Bronchial epithelial cell (primary cell): ENCODE measurements around the gene ABCD2. TPM values are rescaled to one million over a fixed set of nuclear protein-coding genes. Genes with fewer than 3 reads are reported as not detected.
"Not testable (repeated sequence)": the region's sequence is repeated elsewhere in the genome, so short reads cannot be mapped to it uniquely, and the experiment has no call there.

ENCODE experiments used
- DNase-seq: peaks from one replicate; pipeline ENCODE4 v3.0.0-alpha.2; 2010; ENCODE audit warnings: low read depth
- FAIRE-seq: peaks from 2 replicates; lab custom pipeline; 2011; peaks lifted over from hg19 to GRCh38; lab: Jason Lieb, UNC
- H3K27me3 ChIP-seq: 2 replicates; pipeline ENCODE4 v1.5.1; 2011; ENCODE audit warnings: low read length; ENCODE audit not compliant: control insufficient read depth, insufficient read depth
- H3K36me3 ChIP-seq: 2 replicates; pipeline ENCODE4 v1.5.1; 2011; ENCODE audit warnings: low read length; ENCODE audit not compliant: control insufficient read depth, insufficient read depth
- H3K4me3 ChIP-seq: 2 replicates; pipeline ENCODE4 v1.5.1; 2011; ENCODE audit warnings: mild to moderate bottlenecking, low read depth, low read length, control low read depth
- total RNA-seq: library from RNA; depleted of rRNA; stranded (reverse); fragments of >200 nt; gene quantifications from 2 replicates; pipeline ENCODE4 v1.2.1, GENCODE V29; 2014
- TF ChIP-seq, protein P1 (sequence below): IDR thresholded peaks from 2 replicates; pipeline ENCODE4 v1.5.1; 2011; ENCODE audit warnings: mild to moderate bottlenecking, moderate library complexity, low read length, control low read depth, inconsistent platforms; ENCODE audit not compliant: insufficient read depth, severe bottlenecking

Gene ABCD2
- total RNA-seq, 1 donor from 2014 or later: not detected

DNA sequence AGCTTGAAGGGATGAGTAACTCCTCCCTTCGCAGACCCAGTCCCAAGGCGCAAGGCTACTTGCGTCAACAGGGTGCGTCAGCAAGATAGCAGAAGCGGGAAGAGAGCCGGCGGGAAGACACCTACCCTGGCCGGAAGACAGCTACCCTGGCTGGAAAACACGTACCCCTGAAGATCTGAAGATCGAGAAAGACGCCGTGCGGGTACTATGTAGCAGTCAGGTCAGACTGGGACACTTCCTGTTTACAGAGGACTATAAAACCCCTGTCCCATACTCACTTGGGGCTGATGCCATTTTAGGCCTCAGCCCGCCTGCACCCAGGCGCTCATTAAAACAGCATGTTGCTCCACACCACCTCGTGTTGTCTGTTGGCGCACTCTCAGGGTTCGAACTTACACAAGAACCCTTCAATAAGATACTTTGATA is 80.9 kb downstream of the ABCD2 start:
- Histone ChIP-seq H3K36me3 (no peaks in the 10 kb centered on the region), H3K27me3 (no peaks in the 10 kb centered on the region), H3K4me3 (no peak overlapping the region)
- FAIRE-seq: no peak
- TF ChIP-seq, protein P1, sequence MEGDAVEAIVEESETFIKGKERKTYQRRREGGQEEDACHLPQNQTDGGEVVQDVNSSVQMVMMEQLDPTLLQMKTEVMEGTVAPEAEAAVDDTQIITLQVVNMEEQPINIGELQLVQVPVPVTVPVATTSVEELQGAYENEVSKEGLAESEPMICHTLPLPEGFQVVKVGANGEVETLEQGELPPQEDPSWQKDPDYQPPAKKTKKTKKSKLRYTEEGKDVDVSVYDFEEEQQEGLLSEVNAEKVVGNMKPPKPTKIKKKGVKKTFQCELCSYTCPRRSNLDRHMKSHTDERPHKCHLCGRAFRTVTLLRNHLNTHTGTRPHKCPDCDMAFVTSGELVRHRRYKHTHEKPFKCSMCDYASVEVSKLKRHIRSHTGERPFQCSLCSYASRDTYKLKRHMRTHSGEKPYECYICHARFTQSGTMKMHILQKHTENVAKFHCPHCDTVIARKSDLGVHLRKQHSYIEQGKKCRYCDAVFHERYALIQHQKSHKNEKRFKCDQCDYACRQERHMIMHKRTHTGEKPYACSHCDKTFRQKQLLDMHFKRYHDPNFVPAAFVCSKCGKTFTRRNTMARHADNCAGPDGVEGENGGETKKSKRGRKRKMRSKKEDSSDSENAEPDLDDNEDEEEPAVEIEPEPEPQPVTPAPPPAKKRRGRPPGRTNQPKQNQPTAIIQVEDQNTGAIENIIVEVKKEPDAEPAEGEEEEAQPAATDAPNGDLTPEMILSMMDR: no peak
- no peak for DNase-seq

DNA sequence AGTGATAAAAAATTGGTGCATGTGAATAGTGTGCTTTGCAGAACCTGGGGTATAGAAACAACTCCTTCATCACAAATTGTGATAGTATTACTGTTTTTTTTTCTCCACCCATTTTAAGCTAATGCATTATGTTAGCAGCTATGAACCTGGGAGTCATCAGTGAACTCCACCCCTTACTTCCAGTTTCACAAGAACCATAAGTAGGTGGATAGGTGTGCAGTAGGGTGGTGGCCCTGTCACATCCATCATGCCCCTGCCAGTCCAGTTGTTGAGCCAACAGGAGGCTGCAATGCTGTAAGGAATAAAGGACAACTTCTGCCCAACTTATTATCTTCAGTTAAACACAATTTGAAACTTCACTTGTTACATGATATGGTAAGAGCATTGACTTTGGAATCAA is 85.7 kb downstream of the ABCD2 start:
- DNase-seq: peak; percentile 38
- FAIRE-seq: no peak
- Histone ChIP-seq H3K4me3 (no peak overlapping the region), H3K27me3 (no peaks in the 10 kb centered on the region), H3K36me3 (no peaks in the 10 kb centered on the region)
- TF ChIP-seq, protein P1: no peak

DNA sequence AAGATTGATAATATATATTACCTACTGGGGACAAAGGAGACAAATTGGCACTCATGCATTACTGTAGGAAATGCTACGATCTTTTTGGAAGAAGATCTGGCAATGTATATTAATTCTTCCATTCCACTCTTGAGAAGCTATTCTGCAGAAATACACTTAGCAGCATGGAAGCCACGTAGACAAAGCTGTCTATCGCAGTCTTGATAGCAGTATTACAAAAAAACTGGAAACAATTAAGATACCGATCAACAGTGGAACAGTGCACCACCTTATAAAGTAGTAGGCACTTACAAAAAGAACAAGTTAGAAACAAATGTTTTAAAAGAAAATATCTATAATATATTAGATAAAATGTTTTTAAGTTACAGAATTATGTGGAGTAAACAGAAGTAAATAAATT is 87.2 kb downstream of the ABCD2 start:
- no peaks in the 10 kb centered on the region for H3K36me3 ChIP-seq
- TF ChIP-seq, protein P1: no peak
- no peak overlapping the region for H3K4me3 ChIP-seq
- H3K27me3 ChIP-seq: no peaks in the 10 kb centered on the region
- FAIRE-seq (no peak), DNase-seq (no peak)

DNA sequence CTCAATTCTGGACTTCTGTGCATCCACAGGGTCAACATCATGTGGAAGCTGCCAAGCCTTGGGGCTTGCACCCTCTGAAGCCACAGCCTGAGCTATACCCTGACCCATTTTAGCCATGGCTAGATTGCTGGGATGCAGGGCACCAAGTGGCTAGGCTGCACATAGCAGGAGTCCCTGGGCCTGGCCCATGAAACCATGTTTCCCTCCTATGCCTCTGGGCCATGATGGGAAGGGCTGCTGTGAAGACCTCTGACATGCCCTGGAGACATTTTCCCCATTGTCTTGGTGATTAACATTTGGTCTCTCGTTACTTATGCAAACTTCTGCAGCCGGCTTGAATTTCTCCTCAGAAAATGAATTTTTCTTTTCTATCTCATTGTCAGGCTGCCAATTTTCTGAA is 92.6 kb downstream of the ABCD2 start:
- no peaks in the 10 kb centered on the region for H3K27me3 ChIP-seq
- FAIRE-seq (no peak), DNase-seq (no peak)
- TF ChIP-seq, protein P1: no peak
- H3K4me3 ChIP-seq: no peak overlapping the region
- no peaks in the 10 kb centered on the region for H3K36me3 ChIP-seq

DNA sequence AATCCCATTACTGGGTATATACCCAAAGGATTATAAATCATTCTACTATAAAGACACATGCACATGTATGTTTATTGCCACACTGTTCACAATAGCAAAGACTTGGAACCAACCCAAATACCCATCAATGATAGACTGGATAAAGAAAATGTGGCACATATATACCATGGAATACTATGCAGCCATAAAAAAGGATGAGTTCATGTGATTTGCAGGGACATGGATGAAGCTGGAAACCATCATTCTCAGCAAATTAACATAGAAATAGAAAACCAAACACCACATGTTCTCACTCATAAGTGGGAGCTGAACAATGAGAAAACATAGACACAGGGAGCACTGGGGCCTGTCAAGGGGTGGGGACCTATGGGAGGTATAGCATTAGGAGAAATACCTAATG is 97.4 kb downstream of the ABCD2 start:
- H3K27me3 ChIP-seq, DNase-seq, H3K4me3 ChIP-seq, H3K36me3 ChIP-seq, FAIRE-seq: not testable (repeated sequence)

DNA sequence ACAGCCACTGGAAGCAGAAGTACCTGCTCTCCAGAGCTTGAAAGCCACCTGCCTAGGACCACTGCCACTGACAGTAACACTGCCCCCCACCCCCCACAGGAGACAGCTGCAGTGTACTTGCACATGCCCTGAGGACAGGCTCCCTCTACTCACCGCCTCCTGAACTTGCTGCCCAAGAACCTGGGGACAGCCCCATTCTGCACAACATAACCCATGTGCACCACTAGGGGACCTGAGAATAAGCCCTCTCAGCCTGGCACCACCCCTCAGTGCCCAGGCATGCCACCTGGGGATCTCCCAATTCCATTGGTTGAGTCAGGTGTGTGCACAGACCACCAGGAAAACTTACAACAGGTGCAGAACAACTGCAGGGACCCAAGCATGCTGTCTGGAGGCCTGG is 109.6 kb downstream of the ABCD2 start:
- no peaks in the 10 kb centered on the region for H3K27me3 ChIP-seq
- TF ChIP-seq, protein P1: no peak
- FAIRE-seq (no peak), DNase-seq (no peak)
- no peak overlapping the region for H3K4me3 ChIP-seq
- H3K36me3 ChIP-seq: no peaks in the 10 kb centered on the region
